A673 (cell line): ENCODE results near the gene KLHL26.

Experiments
- CTCF ChIP-seq: fragments of 300-800, 200-600 bp; sonication (generic); conservative IDR thresholded peaks from 2 replicates; pipeline ENCODE4 v1.5.1; 2017; ENCODE audit warnings: low read depth, mild to moderate bottlenecking, antibody characterized with exemption, low read length, moderate library complexity, mixed read lengths
- EZH2 ChIP-seq: fragments of 200-600 bp; sonication (generic); IDR thresholded peaks from 2 replicates; pipeline ENCODE4 v1.6.1; 2017; ENCODE audit warnings: borderline replicate concordance, low read depth, mild to moderate bottlenecking, mixed read lengths, antibody characterized with exemption, low read length; ENCODE audit not compliant: poor library complexity, severe bottlenecking

GRCh38 chr19:18603958-18604819 lies 32.6 kb upstream of the KLHL26 start:
- TF ChIP-seq CTCF (no peak), EZH2 (no peak)
